Measurements from ENCODE around the gene GRIP2.

GRIP2 gene

GRCh38 chr3:14513566-14514322 lies 26.4 kb downstream of the GRIP2 start:
- no peak overlapping the region for H3K27ac ChIP-seq (ENCODE audit: extremely low read depth, low read depth, low read length)
- H3K9me3 ChIP-seq (ENCODE audit: control insufficient read depth, insufficient read depth, low read depth, low read length), result no peaks in the 10 kb centered on the region
- TF ChIP-seq KLF7 (tag by site-specific recombination; IDR thresholded peaks at IDR 0.05; ENCODE audit: borderline replicate concordance) (no peak), ZBTB11 (tag by site-specific recombination; conservative IDR thresholded peaks at IDR 0.05; ENCODE audit: low read depth) (no peak), ZNF292 (tag by site-specific recombination; IDR thresholded peaks at IDR 0.05; ENCODE audit: borderline replicate concordance, low read depth) (no peak), ZNF704 (tag by site-specific recombination; IDR thresholded peaks at IDR 0.05) (no peak), AEBP2 (tag by site-specific recombination; IDR thresholded peaks at IDR 0.05; ENCODE audit: borderline replicate concordance) (no peak), ZNF645 (tag by site-specific recombination; IDR thresholded peaks at IDR 0.05) (no peak), KLF9 (tag by site-specific recombination; IDR thresholded peaks at IDR 0.05; ENCODE audit: low read depth) (no peak), ZNF514 (tag by site-specific recombination; IDR thresholded peaks at IDR 0.05) (no peak), PATZ1 (tag by site-specific recombination; IDR thresholded peaks at IDR 0.05) (no peak), MEIS1 (CRISPR knock-in tag; IDR thresholded peaks at IDR 0.05; ENCODE audit: borderline replicate concordance) (no peak), SETDB1 (IDR thresholded peaks at IDR 0.05; ENCODE audit: insufficient read length, low read length) (no peak), ZNF391 (tag by site-specific recombination; IDR thresholded peaks at IDR 0.05; ENCODE audit: borderline replicate concordance, low read depth) (no peak), ZNF677 (tag by site-specific recombination; IDR thresholded peaks at IDR 0.05) (no peak), ZNF26 (tag by site-specific recombination; IDR thresholded peaks at IDR 0.05) (no peak), ZNF530 (tag by site-specific recombination; IDR thresholded peaks at IDR 0.05; ENCODE audit: low read depth) (no peak), ZSCAN16 (tag by site-specific recombination; IDR thresholded peaks at IDR 0.05) (no peak), ZNF660 (tag by site-specific recombination; IDR thresholded peaks at IDR 0.05) (no peak), ZNF148 (tag by site-specific recombination; IDR thresholded peaks at IDR 0.05; ENCODE audit: borderline replicate concordance) (no peak), TRIM28 (IDR thresholded peaks at IDR 0.05; ENCODE audit: borderline replicate concordance, low read length) (no peak), CTCF (tag by site-specific recombination; IDR thresholded peaks at IDR 0.05) (no peak)
- H3K36me3 ChIP-seq (ENCODE audit: control insufficient read depth in 2 of 2, insufficient read depth in 1 of 2, low read length in 2 of 2), result no peaks in the 10 kb centered on the region
- H3K4me1 ChIP-seq (ENCODE audit: control insufficient read depth, insufficient read depth, low read length), result no peaks in the 10 kb centered on the region
- H3K4me3 ChIP-seq (ENCODE audit: low read depth, low read length), result no peak overlapping the region
- POLR2A ChIA-PET, result no interaction called here
- CTCF ChIA-PET, result interaction anchor here (0.7 to 3.4 kb wide), 3 partner anchors 35 to 132 kb away, joined by 3 to 17 read pairs (median 7); no protein-coding TSS in a partner anchor
